ENCODE measurements around the gene AMZ1. TPM values are rescaled to one million over a fixed set of nuclear protein-coding genes. Genes with fewer than 3 reads are reported as not detected.

Gene AMZ1
- total RNA-seq, 1 experiment from 2014 or later: 1.3 TPM

- H3K4me3 ChIP-seq: no peak overlapping the region
- H3K36me3 ChIP-seq: peaks cover 52% of the 10 kb centered on the region
- no peak overlapping the region for H3K27ac ChIP-seq
- H3K27me3 ChIP-seq (replicated peaks): no peaks in the 10 kb centered on the region
- no peak for DNase-seq (ENCODE audit: low read depth in 1 of 2, low spot score in 2 of 2)
- no peaks in the 10 kb centered on the region for H3K9me3 ChIP-seq (replicated peaks)
- H3K4me1 ChIP-seq (replicated peaks): peaks cover 30% of the 10 kb centered on the region
Observed at GRCh38 chr7:2764621-2765020, 76.6 kb downstream of the AMZ1 start.

Other genes with a start within 250 kb of the AMZ1 start
- gene GRIFIN, start 211.8 kb upstream of the AMZ1 start, total RNA-seq (2014; rRNA removed; shearing (Covaris generic)): not detected in 2 replicates
- gene LFNG, start 168.4 kb upstream of the AMZ1 start, total RNA-seq (2014; rRNA removed; shearing (Covaris generic)): 0.97 and 2.4 TPM in 2 replicates
- 33.3 and 49.2 TPM in 2 replicates for gene BRAT1, start 132.7 kb upstream of the AMZ1 start, total RNA-seq (2014; rRNA removed; shearing (Covaris generic))
- 10.9 and 16.1 TPM in 2 replicates for gene IQCE, start 129.2 kb upstream of the AMZ1 start, total RNA-seq (2014; rRNA removed; shearing (Covaris generic))
- gene TTYH3, start 56.2 kb upstream of the AMZ1 start, total RNA-seq (2014; rRNA removed; shearing (Covaris generic)): 24.3 and 25.2 TPM in 2 replicates
- gene GNA12, start 156.1 kb downstream of the AMZ1 start, total RNA-seq (2014; rRNA removed; shearing (Covaris generic)): 16.3 and 31.2 TPM in 2 replicates